ENCODE results near the gene NTRK3.

GRCh38 chr15:87954793-87955192 lies 301.7 kb downstream of the NTRK3 start:
- TF ChIP-seq EZH2 (IDR thresholded peaks at IDR 0.05) (no peak), POLR2AphosphoS5 (IDR thresholded peaks at IDR 0.05; ENCODE audit: borderline replicate concordance, low read depth, low read length) (no peak), FOXP2 (optimal IDR thresholded peaks at IDR 0.05; ENCODE audit: control extremely low read depth, extremely low read length, insufficient read depth) (no peak)

All from SK-N-MC (cell line).